K562 (cell line): ENCODE measurements around the gene NEIL1. TPM values are rescaled to one million over a fixed set of nuclear protein-coding genes. Genes with fewer than 3 reads are reported as not detected.

Experiments used
- ATAC-seq: fragments of 200-7000 bp; cut with Tn5 transposase; 3 replicates; pipeline ENCODE4 v1.9.1; 2020; ENCODE audit warnings: moderate library complexity
- BruUV-seq: library from RNA; stranded (reverse); fragments of 400-500 nt; replicated peaks from 2 replicates; lab custom pipeline; 2021; lab: Mats Ljungman, UMichigan
- CTCF ChIA-PET: fragments of 300-600 bp; formaldehyde crosslinking; extraction: SDS; loops from one replicate; lab custom pipeline; 2021; ENCODE audit warnings: low intra/inter-chr PET ratio; lab: Yijun Ruan, JAX
- POLR2A ChIA-PET: fragments of 300-600, 350-650 bp; sonication (Branson Sonifier 250); formaldehyde crosslinking; extraction: SDS; loops from one replicate; lab custom pipeline; 2021; ENCODE audit warnings: antibody characterized with exemption, inconsistent platforms; lab: Yijun Ruan, JAX
- DNase-seq, 4 experiments: peaks; one replicate each; pipeline versions ENCODE4 v3.0.0 to v3.0.0-alpha.2; 2011 to 2018; ENCODE audit warnings: low spot score in 3 of 4, mixed read lengths in 3 of 4; ENCODE audit errors: extremely low read depth in 1 of 4
- FAIRE-seq: peaks from 2 replicates; lab custom pipeline; 2011; peaks lifted over from hg19 to GRCh38; lab: Jason Lieb, UNC
- H2AFZ ChIP-seq: 2 replicates; pipeline ENCODE4 v1.6.0; 2011; ENCODE audit warnings: low read depth, low read length, control low read depth, inconsistent platforms
- H3K27ac ChIP-seq: fragments of 200-600 bp; 3 replicates; pipeline ENCODE4 v1.8.0; 2011; ENCODE audit warnings: low read depth, mild to moderate bottlenecking, control low read depth, inconsistent platforms, low read length, moderate library complexity, mixed read lengths; ENCODE audit errors: extremely low read depth
- H3K27me3 ChIP-seq, 2 experiments: fragments of 300-600 bp in 1 of 2; 2 replicates in 1 of 2; 3 replicates in 1 of 2; pipeline versions ENCODE4 v1.6.0 to v1.8.0; 2011; ENCODE audit warnings: inconsistent platforms in 2 of 2, low read length in 2 of 2, mild to moderate bottlenecking in 1 of 2, mixed read lengths in 1 of 2, moderate library complexity in 1 of 2; ENCODE audit not compliant: control insufficient read depth in 2 of 2, insufficient read depth in 2 of 2
- H3K36me3 ChIP-seq: fragments of 300-600 bp; 3 replicates; pipeline ENCODE4 v1.8.0; 2011; ENCODE audit warnings: mild to moderate bottlenecking, low read length, inconsistent platforms; ENCODE audit not compliant: control insufficient read depth, insufficient read depth
- H3K4me1 ChIP-seq, 2 experiments: fragments of 200-600 bp in 1 of 2; replicated peaks in 1 of 2; 2 replicates in 1 of 2; 3 replicates in 1 of 2; pipeline versions ENCODE4 v1.5.1 to v1.8.0; 2011; ENCODE audit warnings: inconsistent platforms in 2 of 2, low read length in 2 of 2, mild to moderate bottlenecking in 1 of 2, mixed read lengths in 1 of 2, moderate library complexity in 1 of 2; ENCODE audit not compliant: control insufficient read depth in 2 of 2, insufficient read depth in 2 of 2
- H3K4me2 ChIP-seq: 2 replicates; pipeline ENCODE4 v1.6.1; 2011; ENCODE audit warnings: low read length, control low read depth, inconsistent platforms, mixed read lengths; ENCODE audit not compliant: insufficient read depth
- H3K4me3 ChIP-seq: fragments of 200-600 bp; sonication (generic), shearing (Covaris generic); 2 replicates; pipeline ENCODE4 v1.5.1; 2016; ENCODE audit warnings: control low read depth, inconsistent platforms
- H3K79me2 ChIP-seq: fragments of 200-600 bp; 3 replicates; pipeline ENCODE4 v1.8.0; 2011; ENCODE audit warnings: low read length, inconsistent platforms; ENCODE audit not compliant: control insufficient read depth, insufficient read depth
- H3K9ac ChIP-seq, 2 experiments: 2 replicates each; pipeline versions ENCODE4 v1.6.0 to v1.6.1; 2011; ENCODE audit warnings: low read depth in 2 of 2, low read length in 2 of 2, control low read depth in 1 of 2, inconsistent platforms in 1 of 2, mild to moderate bottlenecking in 1 of 2, mixed read lengths in 1 of 2; ENCODE audit not compliant: insufficient read depth in 1 of 2
- H3K9me1 ChIP-seq: one replicate; pipeline ENCODE4 v1.6.0; 2011; ENCODE audit warnings: inconsistent platforms, mild to moderate bottlenecking, low read length, moderate library complexity; ENCODE audit not compliant: control insufficient read depth, insufficient read depth
- H3K9me3 ChIP-seq: replicated peaks from 2 replicates; pipeline ENCODE4 v1.5.1; 2011; ENCODE audit warnings: low read depth, low read length, inconsistent platforms; ENCODE audit not compliant: control insufficient read depth, insufficient read depth
- H4K20me1 ChIP-seq: replicated peaks from 2 replicates; pipeline ENCODE4 v1.6.1; 2011; ENCODE audit warnings: low read length, inconsistent platforms, mixed read lengths; ENCODE audit not compliant: control insufficient read depth, insufficient read depth
- JUNB ChIP-seq: fragments of 450-650 bp; formaldehyde crosslinking; conservative IDR thresholded peaks from 2 replicates; pipeline ENCODE4 v1.4.0; 2020; ENCODE audit warnings: mild to moderate bottlenecking
- MYC ChIP-seq, 2 experiments: fragments of 250-450 bp in 1 of 2; sonication (Bioruptor Pico) in 1 of 2; IDR thresholded peaks; 2 replicates each; pipeline versions ENCODE4 v1.5.1 to v1.6.1; 2012 to 2021; ENCODE audit warnings: low read depth in 2 of 2, borderline replicate concordance in 1 of 2, improper control_type of control experiment in 1 of 2, low read length in 1 of 2, mild to moderate bottlenecking in 1 of 2, moderate library complexity in 1 of 2
- SAFB2 ChIP-seq: fragments of 200-400 bp; formaldehyde crosslinking; IDR thresholded peaks from 2 replicates; pipeline ENCODE4 v1.6.1; 2018; ENCODE audit warnings: borderline replicate concordance, low read length, low read depth, moderate library complexity; ENCODE audit not compliant: severe bottlenecking
- TBP ChIP-seq: optimal IDR thresholded peaks from 2 replicates; pipeline ENCODE3; 2011; ENCODE audit warnings: low read depth, low read length, improper control_type of control experiment
- TFE3 ChIP-seq: fragments of 450-650 bp; formaldehyde crosslinking; IDR thresholded peaks from 2 replicates; pipeline ENCODE4 v1.4.0; 2020; ENCODE audit warnings: mild to moderate bottlenecking, mixed read lengths
- ZC3H8 ChIP-seq: fragments of 450-650 bp; IDR thresholded peaks from 2 replicates; pipeline ENCODE4 v1.6.1; 2017
- ZSCAN32 ChIP-seq: fragments of 450-650 bp; formaldehyde crosslinking; IDR thresholded peaks from 2 replicates; pipeline ENCODE4 v1.4.0; 2020; ENCODE audit warnings: mild to moderate bottlenecking, moderate library complexity
- WGBS: fragments of 100-300 bp; shearing (Covaris generic); methylation state at CpG from one replicate; pipeline ENCODE4 v1.1.6; 2016; ENCODE audit warnings: low coverage, mixed read lengths; ENCODE audit not compliant: insufficient coverage; ENCODE audit errors: missing lambda C conversion rate; 5-methylcytosine and 5-hydroxymethylcytosine counted together
- in situ Hi-C: fragments of 300-500 bp; cut with MboI; formaldehyde crosslinking; loops from 4 replicates; pipeline ENCODE4 v1.15.0; 2018; ENCODE audit warnings: inconsistent platforms, mixed read lengths
- intact Hi-C: fragments of 100-400 bp; cut with micrococcal nuclease; formaldehyde crosslinking; loops from 2 replicates; pipeline ENCODE4 v1.14.2; 2022
- polyA plus RNA-seq, 8 experiments: library from polyadenylated mRNA; depleted of rRNA in 4 of 8; stranded (reverse) in 5 of 8; unstranded in 3 of 8; fragments of >200 nt; fragmentation: Nextera tagmentation in 2 of 8; fragmentation: Illumina TruSeq in 1 of 8; extraction: Ambion mirVana in 2 of 8; extraction: Trizol in 1 of 8; gene quantifications; 2 replicates each; pipeline versions ENCODE4 v1.2.1 to v1.2.3, GENCODE V29; 2011 to 2014; ENCODE audit warnings: inconsistent platforms in 1 of 8, missing spikeins in 1 of 8
- total RNA-seq, 7 experiments: library from RNA; depleted of rRNA in 6 of 7; stranded (reverse); fragments of >200 nt in 6 of 7; fragmentation: Illumina TruSeq in 2 of 7; extraction: Trizol in 2 of 7; gene quantifications; 2 replicates each; pipeline versions ENCODE4 v1.2.1 to v1.2.3, GENCODE V29; 2011 to 2021; ENCODE audit warnings: low replicate concordance in 1 of 7
- TF ChIP-seq, protein P1 (sequence below): fragments of 450-650 bp; IDR thresholded peaks from 2 replicates; pipeline ENCODE4 v1.7.0; 2016; ENCODE audit warnings: borderline replicate concordance

The NEIL1 gene
- total and polyA plus RNA-seq, 9 of the 15 experiments (the other 6 are each of a cell fraction or from before 2014, with no cell fraction given) = 0.14 to 4.3 (median 2.4) TPM

DNA sequence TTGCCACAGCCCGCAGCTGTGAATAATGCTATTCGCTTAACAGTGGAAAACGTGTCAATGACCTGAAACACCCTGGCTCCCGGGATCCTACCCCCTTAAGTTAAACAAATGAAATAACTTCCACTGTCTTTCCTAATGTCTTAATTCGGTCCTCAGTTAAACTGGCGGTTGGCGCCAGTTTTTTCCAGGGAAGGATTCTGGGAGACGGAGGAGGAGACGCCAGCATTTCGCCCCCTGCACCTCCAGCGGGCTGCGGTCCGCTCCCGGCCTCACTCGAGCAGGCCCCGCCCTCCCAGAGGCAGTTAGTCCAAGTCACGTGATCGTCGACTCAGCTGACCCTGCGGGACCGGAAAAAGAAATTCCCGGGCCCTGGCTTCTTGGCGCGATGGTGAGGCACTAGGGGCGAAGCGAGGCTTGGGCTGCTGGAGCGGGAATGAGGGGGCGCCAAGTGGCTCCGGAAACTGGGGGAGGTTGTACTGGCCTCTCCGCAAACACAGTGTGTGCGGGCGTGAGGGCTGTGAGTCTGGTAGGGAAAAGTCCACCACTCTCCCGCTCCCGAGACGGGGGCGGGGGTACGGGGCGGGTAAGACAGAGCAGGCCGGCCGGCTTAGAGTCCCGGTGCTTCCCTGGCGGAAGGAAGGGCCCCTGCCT lies 11.0 kb upstream of the NEIL1 start, which contains the start of gene COMMD4:
COMMD4 (plus strand) TSS at position 359 of the 651 bp plus-strand sequence; CDS start at position 386, 27 bp downstream.
- Histone ChIP-seq H3K36me3 (peaks cover 20% of the 10 kb centered on the region; the same call in 2 of the 3 replicates), H3K79me2 (peaks cover 11% of the 10 kb centered on the region), H3K4me1 (peaks cover 10 to 14% of the 10 kb centered on the region in 2 experiments; a peak in 4 of 5 replicates), H3K9me1 (no peaks in the 10 kb centered on the region), H3K9ac (peak within 1 kb of the TSS; percentile 79 to 93), H3K4me2 (peak within 1 kb of the TSS; percentile 90), H2AFZ (peak within 1 kb of the TSS; percentile 95), H4K20me1 (no peaks in the 10 kb centered on the region), H3K9me3 (no peaks in the 10 kb centered on the region), H3K4me3 (peak within 1 kb of the TSS; percentile 64), H3K27ac (peak within 1 kb of the TSS; percentile 75), H3K27me3 (no peaks in the 10 kb centered on the region)
- under 1% methylated on average over 30 of the region's 42 CpGs for WGBS
- ATAC-seq = peak; percentile 93
- in situ Hi-C loops = no loop called here
- ChIA-PET CTCF (no interaction called here), POLR2A (interaction anchor here (1.5 kb wide), 1 partner anchor 17 kb away, joined by 3 read pairs; no protein-coding TSS in a partner anchor)
- peak; percentile 74 for FAIRE-seq
- intact Hi-C loops = no loop called here
- BruUV-seq = no TSS peak
- DNase-seq = peak; percentile 79 to 96 (median 81)
- TF ChIP-seq TFE3 (CRISPR knock-in tag) = peak; percentile 100
- TF ChIP-seq, protein P1, sequence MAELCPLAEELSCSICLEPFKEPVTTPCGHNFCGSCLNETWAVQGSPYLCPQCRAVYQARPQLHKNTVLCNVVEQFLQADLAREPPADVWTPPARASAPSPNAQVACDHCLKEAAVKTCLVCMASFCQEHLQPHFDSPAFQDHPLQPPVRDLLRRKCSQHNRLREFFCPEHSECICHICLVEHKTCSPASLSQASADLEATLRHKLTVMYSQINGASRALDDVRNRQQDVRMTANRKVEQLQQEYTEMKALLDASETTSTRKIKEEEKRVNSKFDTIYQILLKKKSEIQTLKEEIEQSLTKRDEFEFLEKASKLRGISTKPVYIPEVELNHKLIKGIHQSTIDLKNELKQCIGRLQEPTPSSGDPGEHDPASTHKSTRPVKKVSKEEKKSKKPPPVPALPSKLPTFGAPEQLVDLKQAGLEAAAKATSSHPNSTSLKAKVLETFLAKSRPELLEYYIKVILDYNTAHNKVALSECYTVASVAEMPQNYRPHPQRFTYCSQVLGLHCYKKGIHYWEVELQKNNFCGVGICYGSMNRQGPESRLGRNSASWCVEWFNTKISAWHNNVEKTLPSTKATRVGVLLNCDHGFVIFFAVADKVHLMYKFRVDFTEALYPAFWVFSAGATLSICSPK = no peak
- TF ChIP-seq JUNB (CRISPR knock-in tag) = no peak
- TF ChIP-seq ZC3H8 = no peak
- TF ChIP-seq TBP = peak; percentile 44
- TF ChIP-seq ZSCAN32 (CRISPR knock-in tag) = no peak
- peak; percentile 40; the same call in 1 of the 2 replicates for TF ChIP-seq MYC (IDR thresholded peaks at IDR 0.05; ENCODE audit: low read depth, low read length)
- no peak for TF ChIP-seq MYC (CRISPR knock-in tag; IDR thresholded peaks at IDR 0.05; ENCODE audit: borderline replicate concordance, low read depth)
- TF ChIP-seq SAFB2 = no peak
